K562 (cell line): ENCODE results near the gene GCA. TPM values are rescaled to one million over a fixed set of nuclear protein-coding genes. Genes with fewer than 3 reads are reported as not detected.

ENCODE experiments used
- ATAC-seq: fragments of 200-7000 bp; cut with Tn5 transposase; 3 replicates; pipeline ENCODE4 v1.9.1; 2020; ENCODE audit warnings: moderate library complexity
- BruUV-seq: library from RNA; stranded (reverse); fragments of 400-500 nt; replicated peaks from 2 replicates; lab custom pipeline; 2021; lab: Mats Ljungman, UMichigan
- CTCF ChIA-PET: fragments of 300-600 bp; formaldehyde crosslinking; extraction: SDS; loops from one replicate; lab custom pipeline; 2021; ENCODE audit warnings: low intra/inter-chr PET ratio; lab: Yijun Ruan, JAX
- POLR2A ChIA-PET: fragments of 300-600, 350-650 bp; sonication (Branson Sonifier 250); formaldehyde crosslinking; extraction: SDS; loops from one replicate; lab custom pipeline; 2021; ENCODE audit warnings: antibody characterized with exemption, inconsistent platforms; lab: Yijun Ruan, JAX
- DNase-seq, 4 experiments: peaks; one replicate each; pipeline versions ENCODE4 v3.0.0 to v3.0.0-alpha.2; 2011 to 2018; ENCODE audit warnings: low spot score in 3 of 4, mixed read lengths in 3 of 4; ENCODE audit errors: extremely low read depth in 1 of 4
- FAIRE-seq: peaks from 2 replicates; lab custom pipeline; 2011; peaks lifted over from hg19 to GRCh38; lab: Jason Lieb, UNC
- H2AFZ ChIP-seq: 2 replicates; pipeline ENCODE4 v1.6.0; 2011; ENCODE audit warnings: low read depth, low read length, control low read depth, inconsistent platforms
- H3K27ac ChIP-seq: fragments of 200-600 bp; 3 replicates; pipeline ENCODE4 v1.8.0; 2011; ENCODE audit warnings: low read depth, mild to moderate bottlenecking, control low read depth, inconsistent platforms, low read length, moderate library complexity, mixed read lengths; ENCODE audit errors: extremely low read depth
- H3K27me3 ChIP-seq, 2 experiments: fragments of 300-600 bp in 1 of 2; 2 replicates in 1 of 2; 3 replicates in 1 of 2; pipeline versions ENCODE4 v1.6.0 to v1.8.0; 2011; ENCODE audit warnings: inconsistent platforms in 2 of 2, low read length in 2 of 2, mild to moderate bottlenecking in 1 of 2, mixed read lengths in 1 of 2, moderate library complexity in 1 of 2; ENCODE audit not compliant: control insufficient read depth in 2 of 2, insufficient read depth in 2 of 2
- H3K36me3 ChIP-seq: fragments of 300-600 bp; 3 replicates; pipeline ENCODE4 v1.8.0; 2011; ENCODE audit warnings: mild to moderate bottlenecking, low read length, inconsistent platforms; ENCODE audit not compliant: control insufficient read depth, insufficient read depth
- H3K4me1 ChIP-seq, 2 experiments: fragments of 200-600 bp in 1 of 2; replicated peaks in 1 of 2; 2 replicates in 1 of 2; 3 replicates in 1 of 2; pipeline versions ENCODE4 v1.5.1 to v1.8.0; 2011; ENCODE audit warnings: inconsistent platforms in 2 of 2, low read length in 2 of 2, mild to moderate bottlenecking in 1 of 2, mixed read lengths in 1 of 2, moderate library complexity in 1 of 2; ENCODE audit not compliant: control insufficient read depth in 2 of 2, insufficient read depth in 2 of 2
- H3K4me2 ChIP-seq: 2 replicates; pipeline ENCODE4 v1.6.1; 2011; ENCODE audit warnings: low read length, control low read depth, inconsistent platforms, mixed read lengths; ENCODE audit not compliant: insufficient read depth
- H3K4me3 ChIP-seq: fragments of 200-600 bp; sonication (generic), shearing (Covaris generic); 2 replicates; pipeline ENCODE4 v1.5.1; 2016; ENCODE audit warnings: control low read depth, inconsistent platforms
- H3K79me2 ChIP-seq: fragments of 200-600 bp; 3 replicates; pipeline ENCODE4 v1.8.0; 2011; ENCODE audit warnings: low read length, inconsistent platforms; ENCODE audit not compliant: control insufficient read depth, insufficient read depth
- H3K9ac ChIP-seq, 2 experiments: 2 replicates each; pipeline versions ENCODE4 v1.6.0 to v1.6.1; 2011; ENCODE audit warnings: low read depth in 2 of 2, low read length in 2 of 2, control low read depth in 1 of 2, inconsistent platforms in 1 of 2, mild to moderate bottlenecking in 1 of 2, mixed read lengths in 1 of 2; ENCODE audit not compliant: insufficient read depth in 1 of 2
- H3K9me1 ChIP-seq: one replicate; pipeline ENCODE4 v1.6.0; 2011; ENCODE audit warnings: inconsistent platforms, mild to moderate bottlenecking, low read length, moderate library complexity; ENCODE audit not compliant: control insufficient read depth, insufficient read depth
- H3K9me3 ChIP-seq: replicated peaks from 2 replicates; pipeline ENCODE4 v1.5.1; 2011; ENCODE audit warnings: low read depth, low read length, inconsistent platforms; ENCODE audit not compliant: control insufficient read depth, insufficient read depth
- H4K20me1 ChIP-seq: replicated peaks from 2 replicates; pipeline ENCODE4 v1.6.1; 2011; ENCODE audit warnings: low read length, inconsistent platforms, mixed read lengths; ENCODE audit not compliant: control insufficient read depth, insufficient read depth
- RAD21 ChIP-seq, 2 experiments: fragments of 250-450 bp in 1 of 2; fragments of 450-650 bp in 1 of 2; sonication (Bioruptor Pico) in 1 of 2; formaldehyde crosslinking in 1 of 2; IDR thresholded peaks in 1 of 2; conservative IDR thresholded peaks in 1 of 2; 2 replicates each; pipeline versions ENCODE4 v1.4.0 to v1.8.0; 2020 to 2022; ENCODE audit warnings: mild to moderate bottlenecking in 2 of 2, moderate library complexity in 1 of 2
- SMAD4 ChIP-seq: fragments of 250-450 bp; sonication (Bioruptor Pico); conservative IDR thresholded peaks from 2 replicates; pipeline ENCODE4 v1.8.0; 2021; ENCODE audit warnings: inconsistent platforms, mild to moderate bottlenecking, moderate library complexity
- ZNF561 ChIP-seq: fragments of 450-650 bp; formaldehyde crosslinking; conservative IDR thresholded peaks from 2 replicates; pipeline ENCODE4 v1.4.0; 2020; ENCODE audit warnings: mild to moderate bottlenecking, moderate library complexity
- ZNF79 ChIP-seq: fragments of 250-450 bp; sonication (Bioruptor Pico); IDR thresholded peaks from 2 replicates; pipeline ENCODE4 v1.4.0; 2020; ENCODE audit warnings: low read depth, mild to moderate bottlenecking, moderate library complexity
- WGBS: fragments of 100-300 bp; shearing (Covaris generic); methylation state at CpG from one replicate; pipeline ENCODE4 v1.1.6; 2016; ENCODE audit warnings: low coverage, mixed read lengths; ENCODE audit not compliant: insufficient coverage; ENCODE audit errors: missing lambda C conversion rate; 5-methylcytosine and 5-hydroxymethylcytosine counted together
- in situ Hi-C: fragments of 300-500 bp; cut with MboI; formaldehyde crosslinking; loops from 4 replicates; pipeline ENCODE4 v1.15.0; 2018; ENCODE audit warnings: inconsistent platforms, mixed read lengths
- intact Hi-C: fragments of 100-400 bp; cut with micrococcal nuclease; formaldehyde crosslinking; loops from 2 replicates; pipeline ENCODE4 v1.14.2; 2022
- polyA plus RNA-seq, 8 experiments: library from polyadenylated mRNA; depleted of rRNA in 4 of 8; stranded (reverse) in 5 of 8; unstranded in 3 of 8; fragments of >200 nt; fragmentation: Nextera tagmentation in 2 of 8; fragmentation: Illumina TruSeq in 1 of 8; extraction: Ambion mirVana in 2 of 8; extraction: Trizol in 1 of 8; gene quantifications; 2 replicates each; pipeline versions ENCODE4 v1.2.1 to v1.2.3, GENCODE V29; 2011 to 2014; ENCODE audit warnings: inconsistent platforms in 1 of 8, missing spikeins in 1 of 8
- total RNA-seq, 7 experiments: library from RNA; depleted of rRNA in 6 of 7; stranded (reverse); fragments of >200 nt in 6 of 7; fragmentation: Illumina TruSeq in 2 of 7; extraction: Trizol in 2 of 7; gene quantifications; 2 replicates each; pipeline versions ENCODE4 v1.2.1 to v1.2.3, GENCODE V29; 2011 to 2021; ENCODE audit warnings: low replicate concordance in 1 of 7
- TF ChIP-seq, protein P1 (sequence below): sonication (generic); formaldehyde crosslinking; IDR thresholded peaks from 2 replicates; pipeline ENCODE4 v1.8.0; 2022; ENCODE audit warnings: mild to moderate bottlenecking, missing genetic modification reagents

GCA gene
- total and polyA plus RNA-seq, 9 of the 15 experiments (the other 6 are each of a cell fraction or from before 2014, with no cell fraction given) = 0.24 to 0.79 (median 0.41) TPM; not detected in 1

DNA sequence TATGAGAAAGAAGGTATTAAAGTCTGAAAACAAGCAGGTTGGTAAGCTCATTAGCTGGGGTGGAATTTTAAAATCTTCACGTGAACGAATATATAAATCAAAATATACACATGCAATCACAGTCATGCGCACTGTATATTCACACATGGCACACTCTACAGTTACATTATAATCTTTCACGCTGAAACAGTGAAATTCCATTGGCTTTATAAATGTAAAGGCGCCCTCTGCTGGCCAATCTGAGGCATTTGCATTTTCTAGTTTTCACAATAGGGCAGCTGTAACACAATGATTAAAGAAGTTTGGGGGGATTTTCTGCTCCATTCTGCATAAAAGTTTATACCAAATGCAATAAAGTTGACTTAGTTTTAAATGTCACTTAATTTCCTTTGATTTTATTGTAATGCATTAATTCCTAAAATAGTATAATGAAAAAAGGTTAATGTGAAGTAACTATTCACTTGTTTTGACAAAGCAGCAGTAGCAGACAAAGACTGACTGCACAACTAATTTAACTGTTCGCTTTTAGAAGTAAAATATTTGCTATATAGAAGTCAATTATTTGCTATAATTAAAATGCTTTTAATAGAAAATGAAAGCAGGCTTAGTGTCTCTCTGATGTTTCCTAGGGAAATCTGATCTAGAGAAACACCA is 42.7 kb upstream of the GCA start (continued):
- TF ChIP-seq RAD21 (CRISPR knock-in tag; conservative IDR thresholded peaks at IDR 0.05 in 1 of 2, IDR thresholded peaks at IDR 0.05 in 1 of 2) = peak; percentile 43 to 52; a peak in 3 of 4 replicates

DNA sequence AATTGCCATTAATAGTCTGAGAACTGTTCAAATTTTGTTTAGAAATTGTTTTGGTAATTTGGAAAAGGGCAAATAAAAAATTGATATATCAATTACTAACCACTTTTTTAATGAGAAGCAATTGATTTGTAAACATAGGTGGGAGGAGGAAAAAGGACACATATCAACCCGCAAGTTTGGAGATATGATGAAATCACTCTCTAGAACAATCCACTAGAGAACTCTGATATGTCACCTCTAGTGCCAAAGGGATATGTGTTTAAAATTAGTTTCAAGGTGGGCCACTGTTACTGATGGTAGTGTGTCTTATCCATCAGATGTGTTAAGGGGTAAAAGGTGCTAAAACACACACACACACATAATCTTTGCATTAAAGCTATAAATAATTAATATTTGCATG is 42.1 kb upstream of the GCA start:
- Histone ChIP-seq H3K79me2 (no peaks in the 10 kb centered on the region), H3K27me3 (no peaks in the 10 kb centered on the region), H3K36me3 (no peaks in the 10 kb centered on the region), H4K20me1 (no peaks in the 10 kb centered on the region), H3K4me3 (no peak overlapping the region), H2AFZ (no peak overlapping the region), H3K4me1 (no peaks in the 10 kb centered on the region), H3K9ac (no peak overlapping the region), H3K27ac (no peak overlapping the region), H3K9me1 (no peaks in the 10 kb centered on the region), H3K4me2 (no peak overlapping the region), H3K9me3 (no peaks in the 10 kb centered on the region)
- WGBS = 0% methylated on average over 1 of the region's 1 CpG
- intact Hi-C loops = no loop called here
- no TSS peak for BruUV-seq
- ChIA-PET POLR2A (interaction anchor here (0.7 to 0.9 kb wide), 2 partner anchors 14 to 643 kb away, joined by 3 to 4 read pairs; no protein-coding TSS in a partner anchor), CTCF (interaction anchor here (1.3 kb wide), 1 partner anchor 81 kb away, joined by 7 read pairs; no protein-coding TSS in a partner anchor)
- no peak for TF ChIP-seq ZNF79 (CRISPR knock-in tag)
- TF ChIP-seq, protein P1, sequence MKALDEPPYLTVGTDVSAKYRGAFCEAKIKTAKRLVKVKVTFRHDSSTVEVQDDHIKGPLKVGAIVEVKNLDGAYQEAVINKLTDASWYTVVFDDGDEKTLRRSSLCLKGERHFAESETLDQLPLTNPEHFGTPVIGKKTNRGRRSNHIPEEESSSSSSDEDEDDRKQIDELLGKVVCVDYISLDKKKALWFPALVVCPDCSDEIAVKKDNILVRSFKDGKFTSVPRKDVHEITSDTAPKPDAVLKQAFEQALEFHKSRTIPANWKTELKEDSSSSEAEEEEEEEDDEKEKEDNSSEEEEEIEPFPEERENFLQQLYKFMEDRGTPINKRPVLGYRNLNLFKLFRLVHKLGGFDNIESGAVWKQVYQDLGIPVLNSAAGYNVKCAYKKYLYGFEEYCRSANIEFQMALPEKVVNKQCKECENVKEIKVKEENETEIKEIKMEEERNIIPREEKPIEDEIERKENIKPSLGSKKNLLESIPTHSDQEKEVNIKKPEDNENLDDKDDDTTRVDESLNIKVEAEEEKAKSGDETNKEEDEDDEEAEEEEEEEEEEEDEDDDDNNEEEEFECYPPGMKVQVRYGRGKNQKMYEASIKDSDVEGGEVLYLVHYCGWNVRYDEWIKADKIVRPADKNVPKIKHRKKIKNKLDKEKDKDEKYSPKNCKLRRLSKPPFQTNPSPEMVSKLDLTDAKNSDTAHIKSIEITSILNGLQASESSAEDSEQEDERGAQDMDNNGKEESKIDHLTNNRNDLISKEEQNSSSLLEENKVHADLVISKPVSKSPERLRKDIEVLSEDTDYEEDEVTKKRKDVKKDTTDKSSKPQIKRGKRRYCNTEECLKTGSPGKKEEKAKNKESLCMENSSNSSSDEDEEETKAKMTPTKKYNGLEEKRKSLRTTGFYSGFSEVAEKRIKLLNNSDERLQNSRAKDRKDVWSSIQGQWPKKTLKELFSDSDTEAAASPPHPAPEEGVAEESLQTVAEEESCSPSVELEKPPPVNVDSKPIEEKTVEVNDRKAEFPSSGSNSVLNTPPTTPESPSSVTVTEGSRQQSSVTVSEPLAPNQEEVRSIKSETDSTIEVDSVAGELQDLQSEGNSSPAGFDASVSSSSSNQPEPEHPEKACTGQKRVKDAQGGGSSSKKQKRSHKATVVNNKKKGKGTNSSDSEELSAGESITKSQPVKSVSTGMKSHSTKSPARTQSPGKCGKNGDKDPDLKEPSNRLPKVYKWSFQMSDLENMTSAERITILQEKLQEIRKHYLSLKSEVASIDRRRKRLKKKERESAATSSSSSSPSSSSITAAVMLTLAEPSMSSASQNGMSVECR (CRISPR knock-in tag) = no peak
- TF ChIP-seq SMAD4 (CRISPR knock-in tag) = no peak
- TF ChIP-seq ZNF561 (CRISPR knock-in tag) = no peak
- FAIRE-seq = no peak
- no peak for DNase-seq
- in situ Hi-C loops = loop anchor here (25.0 kb wide), 1 partner anchor 1040 kb away; no protein-coding TSS in a partner anchor
- ATAC-seq = no peak
